Stimulated activated naive CD8-positive, alpha-beta T cell treated with anti-CD3 and anti-CD28 coated beads, Interleukin-15, Interleukin-2, amounts not matched to agents 100 U/mL and 50 U/mL, for 24 hours (primary cell): ENCODE measurements around the gene SFRP5.

Source experiments
- ATAC-seq: fragments of 150-1000 bp; cut with Tn5 transposase; one replicate; pipeline ENCODE4 v1.10.0; 2021
- DNase-seq: peaks from one replicate; pipeline ENCODE4 v3.0.0; 2021

Gene SFRP5

DNA sequence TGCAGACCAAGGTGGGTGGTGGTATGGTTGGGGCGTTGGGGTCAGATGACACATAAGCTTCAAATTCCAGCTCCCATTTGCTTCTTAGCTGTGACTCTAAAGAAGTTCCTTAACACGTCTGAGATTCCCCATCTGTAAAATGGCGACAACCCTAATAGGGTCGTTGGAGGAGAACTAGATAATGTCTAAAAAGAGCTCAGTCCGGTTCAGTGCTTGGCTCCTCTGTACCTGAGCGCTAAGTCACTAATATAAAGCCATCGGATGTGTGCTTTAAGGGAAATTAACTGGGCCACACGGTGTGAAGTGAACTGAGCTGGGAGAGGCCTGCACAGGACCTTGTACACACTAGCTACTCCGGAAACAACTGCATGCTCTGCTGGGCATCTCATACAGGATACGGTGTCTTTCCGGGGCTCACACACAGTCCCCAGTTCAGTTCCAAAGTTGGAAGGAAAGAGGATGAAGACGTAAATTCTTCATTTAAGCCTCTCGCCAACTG, 35.3 kb downstream of the SFRP5 start:
- peak; percentile 10 for ATAC-seq
- DNase-seq, result no peak

DNA sequence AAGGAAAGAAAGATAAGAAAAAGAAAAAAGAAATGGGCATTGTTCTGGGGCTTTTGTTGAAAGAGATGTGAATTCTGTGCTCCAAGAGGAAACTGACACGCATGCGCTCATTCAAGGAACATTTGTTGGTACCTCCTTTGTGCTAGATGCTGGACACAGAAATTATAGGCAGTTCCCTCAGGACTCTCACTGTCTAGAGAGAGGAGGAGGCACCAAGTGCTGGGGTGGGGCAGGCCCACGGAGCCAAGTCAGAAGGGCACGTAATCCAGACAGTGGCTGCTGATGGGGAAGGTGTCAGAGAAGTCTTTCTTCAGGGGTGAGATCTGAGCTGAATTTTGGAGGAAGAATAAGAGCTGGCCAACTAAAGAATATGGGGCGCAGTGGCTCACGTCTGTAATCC, 37.8 kb downstream of the SFRP5 start:
- no peak for DNase-seq
- no peak for ATAC-seq

DNA sequence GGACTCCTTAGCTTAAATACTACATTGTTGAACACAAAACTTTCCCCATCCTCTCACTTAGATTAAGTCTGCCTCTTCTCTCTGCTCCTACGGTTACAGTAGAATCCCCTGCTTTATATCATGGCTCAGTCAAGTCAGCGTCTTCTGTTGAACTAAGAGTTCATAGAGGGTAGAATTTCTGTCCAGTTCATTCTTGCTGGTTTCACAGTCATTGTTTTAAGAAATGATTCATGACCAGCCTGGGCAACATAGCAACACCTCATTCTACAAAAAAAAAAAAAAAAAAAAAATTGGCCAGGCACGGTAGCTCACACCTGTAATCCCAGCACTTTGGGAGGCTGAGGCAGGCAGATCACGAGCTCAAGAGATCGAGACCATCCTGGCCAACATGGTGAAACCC, 38.5 kb downstream of the SFRP5 start:
- DNase-seq, result no peak

DNA sequence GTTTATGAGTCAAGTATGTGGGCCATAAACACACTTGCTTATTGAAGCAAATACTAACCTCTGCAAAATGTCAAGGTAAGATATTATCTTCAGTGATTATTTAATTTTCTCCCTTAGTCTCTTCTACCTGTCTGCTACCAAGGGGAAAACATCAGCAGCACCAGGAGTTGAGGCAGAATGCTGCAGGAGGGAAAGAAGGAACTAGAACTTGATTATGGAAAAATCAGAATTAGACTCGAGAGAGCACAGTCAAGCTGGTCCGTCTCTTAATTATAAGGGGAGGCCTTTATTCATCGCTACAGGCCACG, 39.8 kb downstream of the SFRP5 start:
- ATAC-seq, result no peak
- DNase-seq, result no peak

More for the DNA sequence above, 38.5 kb downstream of the SFRP5 start:
- no peak for ATAC-seq

DNA sequence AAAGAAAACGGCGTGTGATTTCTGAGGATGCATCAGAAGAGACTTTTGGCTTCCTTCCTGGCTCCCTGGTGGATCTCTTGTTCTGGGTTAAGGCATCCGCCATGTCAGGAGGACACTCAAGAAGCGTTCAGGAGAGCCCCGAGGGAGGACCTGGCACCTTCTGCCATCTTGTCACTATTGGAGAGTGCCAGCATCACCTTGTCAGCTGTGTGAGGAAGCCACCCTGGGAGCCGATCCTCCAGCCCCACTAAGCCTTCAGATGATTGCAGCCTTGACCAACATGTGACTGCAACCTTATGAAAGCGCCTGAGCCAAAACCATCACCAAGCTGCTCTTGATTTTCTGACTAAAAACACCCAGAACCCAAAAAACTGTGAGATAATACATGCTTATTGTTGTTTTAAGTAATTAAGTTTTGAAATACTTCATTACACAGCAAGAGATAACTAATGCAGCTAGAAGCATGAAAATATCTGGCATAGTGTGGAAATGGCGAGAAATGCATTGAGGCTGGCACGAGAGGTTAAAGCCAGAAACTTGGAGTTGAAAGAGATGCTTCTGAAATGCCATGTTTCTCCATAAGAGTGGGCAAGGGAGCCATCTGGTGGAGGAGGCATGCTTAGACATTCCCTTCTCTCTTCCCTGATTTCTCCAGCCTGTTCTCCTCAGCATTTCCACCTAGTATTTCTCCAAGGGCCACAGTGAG, 40.3 kb downstream of the SFRP5 start:
- peak; percentile 62 for ATAC-seq
- DNase-seq, result peak; percentile 65

DNA sequence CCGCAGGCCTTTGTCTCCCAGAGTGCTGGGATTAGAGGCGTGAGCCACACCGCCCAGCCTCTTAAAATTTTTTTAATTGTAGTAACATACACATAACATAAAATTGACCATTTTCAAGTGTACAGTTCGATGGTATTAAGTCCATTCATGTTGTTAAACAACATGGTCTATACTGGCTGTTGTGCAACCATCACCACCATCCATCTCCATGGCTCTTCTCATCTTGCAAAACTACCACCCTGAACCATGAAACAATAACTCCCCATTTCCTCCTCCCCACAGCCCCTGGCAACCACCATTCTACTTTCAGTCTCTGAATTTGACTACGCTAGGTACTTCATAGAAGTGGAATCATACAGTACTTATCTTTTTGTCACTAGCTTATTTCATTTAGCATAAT, 42.8 kb downstream of the SFRP5 start:
- ATAC-seq (no peak), DNase-seq (no peak)

DNA sequence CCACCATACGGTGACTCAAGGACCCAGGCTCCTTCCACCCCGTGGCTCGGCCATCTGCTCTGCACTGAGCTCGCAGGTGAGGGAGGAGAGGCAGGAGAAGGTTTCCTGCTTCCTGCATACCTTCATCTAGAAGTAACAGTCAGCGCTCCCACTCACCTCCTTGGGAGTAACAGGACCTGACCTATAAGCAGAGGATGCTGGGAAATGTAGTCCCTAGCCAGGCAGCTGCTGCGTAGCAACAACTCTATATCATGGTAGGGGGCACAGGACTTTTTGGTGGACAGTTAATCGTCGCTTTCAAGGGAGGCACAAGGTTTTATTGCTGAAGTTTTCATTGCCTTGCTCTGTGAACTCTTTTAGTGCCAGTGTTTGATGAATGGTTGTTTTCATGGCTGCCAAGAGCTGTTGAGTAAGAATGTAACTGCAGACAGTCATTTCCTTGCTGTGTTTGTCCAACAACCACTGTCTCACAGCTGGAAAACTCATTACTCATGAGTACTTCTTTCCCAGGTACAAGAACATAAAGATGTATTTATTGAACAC, 45.1 kb downstream of the SFRP5 start:
- no peak for DNase-seq
- no peak for ATAC-seq

DNA sequence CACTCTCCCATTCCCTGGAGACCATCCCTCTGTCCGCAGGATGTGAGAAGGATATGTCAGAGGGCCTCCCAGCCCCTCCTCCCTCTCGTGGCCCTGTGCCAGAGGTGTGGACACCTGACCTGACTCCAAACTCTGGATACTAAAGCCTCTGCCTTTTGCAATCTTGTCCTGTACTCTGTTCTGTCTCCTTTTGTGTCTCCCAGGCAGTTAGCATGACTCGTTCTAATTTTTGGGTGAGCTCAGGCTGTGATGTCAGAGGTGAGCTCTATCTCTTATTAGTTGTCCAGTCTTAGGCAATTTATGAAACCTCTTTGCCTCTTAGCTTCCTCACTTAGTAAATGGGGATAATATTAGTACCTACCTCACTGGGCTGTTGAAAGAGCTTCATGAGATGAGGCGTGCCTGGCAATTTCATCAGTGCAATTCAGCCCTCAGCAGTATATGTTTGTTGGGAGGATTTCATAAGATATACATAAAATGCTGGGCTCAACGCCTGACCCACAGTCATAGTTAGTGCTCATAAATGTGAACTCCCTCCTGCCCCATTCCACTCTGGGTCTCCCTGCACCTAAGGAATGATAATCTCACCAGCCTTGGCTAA, 47.4 kb downstream of the SFRP5 start:
- DNase-seq, result no peak
- ATAC-seq, result no peak

DNA sequence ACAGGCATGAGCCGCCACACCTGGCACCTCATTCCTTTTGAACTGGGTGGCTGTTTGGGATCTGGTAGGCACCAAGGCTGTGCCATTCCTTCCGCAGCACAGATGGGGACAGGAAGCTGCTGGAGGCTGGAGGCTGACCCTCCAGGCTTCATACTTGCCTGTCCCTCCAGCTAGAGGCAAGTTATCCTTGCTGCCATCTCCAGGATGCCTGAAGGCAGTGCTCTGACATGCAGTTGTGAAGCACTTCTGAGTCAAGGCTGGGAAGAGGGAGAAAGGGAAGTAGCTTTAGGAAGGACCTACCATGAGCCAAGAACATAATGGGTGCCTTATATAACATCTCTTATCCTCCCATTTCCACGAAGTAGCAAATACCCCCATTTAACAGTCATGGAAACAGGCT, 48.8 kb downstream of the SFRP5 start:
- DNase-seq (no peak), ATAC-seq (no peak)

DNA sequence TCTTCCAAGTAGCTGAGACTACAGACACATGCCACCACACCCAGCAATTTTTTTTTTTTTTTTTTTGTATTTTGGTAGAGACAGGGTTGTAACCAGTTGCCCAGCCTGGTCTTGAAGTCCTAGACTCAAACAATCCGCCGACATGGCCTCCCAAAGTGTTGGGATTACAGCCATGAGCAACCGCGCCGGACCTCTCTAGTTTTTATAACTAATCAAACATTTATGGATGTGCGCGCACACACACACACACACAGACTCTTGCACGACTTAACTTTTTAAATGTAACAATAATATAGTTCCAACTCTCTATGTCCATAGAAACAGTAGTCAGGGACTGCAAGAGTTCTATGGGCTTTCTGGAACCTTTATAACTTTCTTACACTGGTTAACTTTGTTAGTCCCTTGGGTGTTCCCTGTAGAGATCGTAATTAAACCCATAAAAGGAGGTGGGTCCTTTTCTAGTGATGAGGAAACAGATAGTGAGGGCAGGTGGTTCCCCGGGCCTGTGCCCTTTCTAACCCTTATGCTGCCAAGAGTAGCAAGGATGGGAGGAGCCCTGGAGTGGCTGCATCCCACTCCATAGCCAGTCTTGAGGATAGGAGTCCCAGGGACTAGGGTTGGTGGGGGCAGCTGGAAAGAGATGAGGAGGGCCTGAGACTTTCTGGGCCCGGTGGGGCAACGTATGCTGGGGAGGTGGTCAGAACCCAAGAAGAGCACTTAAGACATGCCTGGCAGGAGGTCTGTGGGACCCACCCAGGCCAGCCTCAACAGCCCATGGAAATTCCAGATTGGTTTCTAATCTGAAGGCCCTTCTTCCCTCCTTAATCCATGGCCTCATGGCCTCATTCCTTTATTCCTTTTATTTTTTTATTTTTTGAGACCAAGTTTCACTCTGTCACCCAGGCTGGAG, 49.7 kb downstream of the SFRP5 start:
- ATAC-seq (no peak), DNase-seq (no peak)

DNA sequence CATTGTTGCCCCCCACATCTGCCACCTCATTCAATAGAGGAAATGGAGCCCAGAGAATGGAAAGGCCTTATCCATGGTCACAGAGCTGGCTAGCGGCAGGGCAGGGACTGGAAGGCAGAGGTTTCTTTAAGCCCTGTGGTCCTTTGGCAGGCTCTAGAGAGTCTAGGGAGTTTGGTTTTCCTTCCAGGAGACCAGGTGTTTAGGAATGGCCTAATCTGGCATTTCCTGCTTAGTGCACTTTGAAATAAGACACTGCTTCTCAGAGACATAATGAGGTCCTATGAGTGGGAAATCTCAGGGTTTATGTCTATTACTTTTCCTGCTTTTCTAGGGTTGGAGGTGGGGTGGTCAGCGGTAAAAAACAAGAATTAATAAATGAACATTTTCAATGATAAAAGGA, 52.2 kb downstream of the SFRP5 start:
- DNase-seq, result no peak
- ATAC-seq, result no peak

DNA sequence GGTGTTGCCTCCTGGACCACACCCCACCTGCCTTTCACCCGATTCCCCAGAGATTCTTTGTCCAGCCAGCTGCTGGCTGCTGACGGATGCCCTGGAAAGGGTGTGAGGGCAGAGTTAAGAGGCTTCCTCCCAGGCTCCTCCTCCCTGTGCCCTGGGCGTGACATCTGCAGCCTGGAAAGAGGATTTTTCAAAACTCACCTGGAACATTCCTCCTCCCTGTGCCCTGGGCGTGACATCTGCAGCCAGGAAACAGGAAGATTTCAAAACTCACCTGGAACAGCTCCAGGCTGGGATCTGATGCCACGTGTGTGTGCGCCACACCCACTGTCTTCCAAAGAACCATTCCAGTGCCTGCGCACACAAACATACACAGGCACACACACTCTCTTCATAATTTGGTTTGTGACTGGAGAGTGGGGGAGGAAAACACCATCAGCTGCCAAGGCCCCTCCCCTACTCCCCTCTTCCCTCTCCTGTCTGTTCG, 53.1 kb downstream of the SFRP5 start:
- no peak for DNase-seq
- no peak for ATAC-seq

DNA sequence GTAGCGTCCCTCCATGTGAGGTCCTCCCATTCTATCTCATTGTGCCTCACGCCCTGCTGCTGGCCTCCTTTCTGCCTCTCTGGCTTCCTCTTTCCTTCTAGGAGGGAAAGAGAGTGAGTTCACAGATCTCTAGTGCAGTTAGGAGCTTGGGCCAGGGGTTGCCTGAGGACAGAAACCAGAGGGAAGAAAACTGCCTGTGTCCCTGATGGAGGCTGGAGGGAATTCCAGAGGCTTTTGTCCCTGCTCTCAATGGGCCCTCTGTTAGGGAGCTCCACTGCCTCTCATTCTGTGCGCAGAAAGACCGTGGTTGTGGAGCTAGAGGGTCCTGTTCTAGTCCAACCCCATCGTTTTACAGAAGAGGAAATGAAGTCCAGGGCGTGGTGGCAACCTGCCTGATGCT, 53.6 kb downstream of the SFRP5 start:
- ATAC-seq (no peak), DNase-seq (no peak)

DNA sequence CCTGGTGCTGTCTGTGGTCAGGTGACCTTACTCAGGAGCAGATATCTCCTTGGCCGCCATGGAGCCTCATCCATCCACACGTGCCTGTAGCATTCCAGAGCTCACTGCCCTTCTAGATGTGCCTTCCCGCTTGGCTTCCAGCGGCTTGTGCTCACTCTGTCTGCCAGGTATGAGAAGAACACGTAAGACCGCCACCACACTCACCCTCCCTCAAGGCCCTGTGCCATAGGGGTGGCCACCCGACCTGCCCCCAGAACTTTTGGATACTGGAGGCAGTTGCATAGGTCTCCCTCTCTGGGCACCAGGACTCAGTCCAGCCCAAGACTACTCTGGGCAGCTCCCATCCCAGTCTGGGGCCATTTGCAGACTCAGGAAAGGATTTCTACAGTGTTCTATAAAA, 54.2 kb downstream of the SFRP5 start:
- ATAC-seq, result no peak

More for the DNA sequence above, 54.2 kb downstream of the SFRP5 start:
- DNase-seq, result no peak
